Endothelial cell of umbilical vein (primary cell): Measurements from ENCODE around the gene NT5M.

Experiments
- CTCF ChIP-seq, 2 donors: IDR thresholded peaks; 1 replicate in 1 of 2; 2 replicates in 1 of 2; pipeline ENCODE4 v1.5.1; 2011; ENCODE audit warnings: low read length in 2 of 2, mild to moderate bottlenecking in 2 of 2, moderate library complexity in 2 of 2, control low read depth in 1 of 2, inconsistent platforms in 1 of 2, low read depth in 1 of 2; ENCODE audit not compliant: insufficient read depth in 1 of 2; ENCODE audit errors: extremely low read depth in 1 of 2
- POLR2A ChIP-seq: IDR thresholded peaks from 2 replicates; pipeline ENCODE4 v1.6.1; 2012; ENCODE audit warnings: low read depth, mild to moderate bottlenecking, control low read depth, low read length

- TF ChIP-seq CTCF (IDR thresholded peaks at IDR 0.05; ENCODE audit: extremely low read depth in 1 of 2, insufficient read depth in 1 of 2, low read depth in 1 of 2, low read length in 2 of 2) (no peak), POLR2A (no peak)
Observed at GRCh38 chr17:17254036-17254435, 49.1 kb upstream of the NT5M start.
